OCI-LY7 (cell line): ENCODE results near the gene SCN1B. TPM values are rescaled to one million over a fixed set of nuclear protein-coding genes. Genes with fewer than 3 reads are reported as not detected.

ENCODE experiments used
- BruUV-seq: library from RNA; stranded (reverse); fragments of 400-500 nt; replicated peaks from 2 replicates; lab custom pipeline; 2021; lab: Mats Ljungman, UMichigan
- CTCF ChIA-PET: fragments of 300-600 bp; sonication (Branson Sonifier 250); formaldehyde crosslinking; loops from one replicate; lab custom pipeline; 2022; ENCODE audit warnings: antibody characterized with exemption; ENCODE audit not compliant: unreplicated experiment; lab: Charles Lee
- POLR2A ChIA-PET: fragments of 300-600 bp; sonication (Branson Sonifier 250); formaldehyde crosslinking; loops from one replicate; lab custom pipeline; 2022; ENCODE audit warnings: antibody characterized with exemption; lab: Charles Lee
- DNase-seq: peaks from one replicate; pipeline ENCODE4 v3.0.0-alpha.2; 2015; ENCODE audit warnings: low spot score
- H2AFZ ChIP-seq: fragments of 200-600 bp; sonication (generic), shearing (Covaris generic); 2 replicates; pipeline ENCODE4 v1.6.1; 2014; ENCODE audit warnings: mild to moderate bottlenecking, antibody characterized with exemption, low read length, moderate library complexity
- H3K27ac ChIP-seq: fragments of 200-600 bp; sonication (generic); 2 replicates; pipeline ENCODE4 v1.5.1; 2014; ENCODE audit warnings: mixed run types, low read depth, mild to moderate bottlenecking, moderate library complexity, low read length, inconsistent platforms; ENCODE audit not compliant: poor library complexity, severe bottlenecking
- H3K36me3 ChIP-seq: fragments of 200-600 bp; sonication (generic); 2 replicates; pipeline ENCODE4 v1.6.1; 2014; ENCODE audit warnings: mild to moderate bottlenecking, antibody characterized with exemption, low read length, moderate library complexity, mixed read lengths; ENCODE audit not compliant: insufficient read depth
- H3K4me1 ChIP-seq: fragments of 200-600 bp; sonication (generic); 2 replicates; pipeline ENCODE4 v1.5.1; 2014; ENCODE audit warnings: mild to moderate bottlenecking, low read length; ENCODE audit not compliant: insufficient read depth, poor library complexity, severe bottlenecking
- H3K4me2 ChIP-seq: fragments of 200-600 bp; sonication (generic); 2 replicates; pipeline ENCODE4 v1.6.1; 2014; ENCODE audit warnings: mild to moderate bottlenecking, low read length
- H3K4me3 ChIP-seq: fragments of 200-600 bp; sonication (generic); 2 replicates; pipeline ENCODE4 v1.5.1; 2014; ENCODE audit warnings: mild to moderate bottlenecking, low read depth, low read length; ENCODE audit not compliant: poor library complexity, severe bottlenecking
- H3K79me2 ChIP-seq: fragments of 200-600 bp; sonication (generic); 2 replicates; pipeline ENCODE4 v1.6.1; 2016; ENCODE audit warnings: low read depth, mild to moderate bottlenecking, low read length, moderate library complexity, mixed read lengths; ENCODE audit not compliant: insufficient read depth
- H3K9me2 ChIP-seq: fragments of 200-600 bp; sonication (generic); 2 replicates; pipeline ENCODE4 v1.6.1; 2016; ENCODE audit warnings: mild to moderate bottlenecking, low read length, mixed read lengths; ENCODE audit not compliant: insufficient read depth
- H3K9me3 ChIP-seq: fragments of 200-600 bp; sonication (generic); 2 replicates; pipeline ENCODE4 v1.6.1; 2014; ENCODE audit warnings: mild to moderate bottlenecking, mixed run types, low read length, mixed read lengths
- H4K20me1 ChIP-seq: fragments of 200-600 bp; sonication (generic); 2 replicates; pipeline ENCODE4 v1.6.1; 2014; ENCODE audit warnings: mild to moderate bottlenecking, antibody characterized with exemption, low read length, moderate library complexity, mixed read lengths; ENCODE audit not compliant: insufficient read depth
- EZH2phosphoT487 ChIP-seq: fragments of 200-600 bp; sonication (generic); IDR thresholded peaks from 2 replicates; pipeline ENCODE4 v1.6.1; 2018; ENCODE audit warnings: low read depth, borderline replicate concordance, mild to moderate bottlenecking, mixed run types, antibody characterized with exemption, low read length, moderate library complexity, mixed read lengths
- intact Hi-C: fragments of 100-400 bp; cut with micrococcal nuclease; formaldehyde crosslinking; loops from one replicate; pipeline ENCODE4 v1.10.0; 2022; ENCODE audit not compliant: unreplicated experiment
- total RNA-seq, 2 experiments: library from RNA; depleted of rRNA in 1 of 2; stranded (reverse); fragments of >200 nt in 1 of 2; shearing (Covaris generic) in 1 of 2; gene quantifications; 2 replicates each; pipeline ENCODE4 v1.2.3, GENCODE V29; 2014 to 2022
- TF ChIP-seq, protein P1 (sequence below): fragments of 200-600 bp; sonication (generic); conservative IDR thresholded peaks from 2 replicates; pipeline ENCODE4 v1.5.1; 2014; ENCODE audit warnings: mild to moderate bottlenecking, antibody characterized with exemption, low read length, moderate library complexity, mixed read lengths

Gene SCN1B
- total RNA-seq, 2 experiments from 2014 or later, result 0.41 to 3.1 TPM

DNA sequence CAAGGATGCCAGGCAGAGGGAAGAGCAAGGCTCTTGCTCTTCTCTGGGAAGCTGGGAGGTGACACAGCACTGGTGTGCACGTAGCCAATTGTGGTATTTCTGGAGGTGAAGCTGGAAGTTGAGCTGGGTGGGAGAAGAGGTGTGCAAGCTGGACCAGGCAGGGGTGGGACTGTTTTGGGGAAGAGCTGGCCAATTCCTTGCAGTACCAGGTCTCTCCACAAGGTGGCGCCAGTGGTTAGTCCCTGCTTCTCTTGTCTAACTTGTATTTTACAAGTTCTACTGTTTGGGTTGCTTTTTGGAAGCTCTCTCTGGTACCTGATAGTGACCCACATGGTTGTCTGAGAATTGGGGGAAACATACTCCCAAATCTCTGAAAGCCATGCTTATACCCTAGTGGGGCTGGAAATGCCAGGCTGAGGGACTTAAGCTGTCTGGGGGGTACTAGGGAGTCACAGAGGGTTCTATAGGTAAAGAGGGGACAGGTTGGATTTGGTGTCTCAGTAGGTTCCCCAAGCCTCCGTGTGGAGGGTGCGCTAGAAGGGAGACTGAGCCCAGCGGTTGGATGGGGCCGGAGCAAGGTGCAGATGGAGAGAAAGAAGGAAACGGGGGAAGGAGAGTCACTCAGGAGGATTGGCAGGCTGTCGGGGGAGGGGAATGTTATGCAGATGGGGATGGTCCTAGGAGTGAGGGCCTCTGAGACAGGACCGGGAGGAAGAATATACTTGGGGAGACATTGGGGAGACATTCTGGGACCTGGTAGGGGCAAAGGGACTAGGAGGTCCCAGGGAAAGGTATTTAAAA, 14.2 kb downstream of the SCN1B start:
- H4K20me1 ChIP-seq, result no peaks in the 10 kb centered on the region
- H3K4me1 ChIP-seq, result peaks cover 11% of the 10 kb centered on the region
- TF ChIP-seq, protein P1, sequence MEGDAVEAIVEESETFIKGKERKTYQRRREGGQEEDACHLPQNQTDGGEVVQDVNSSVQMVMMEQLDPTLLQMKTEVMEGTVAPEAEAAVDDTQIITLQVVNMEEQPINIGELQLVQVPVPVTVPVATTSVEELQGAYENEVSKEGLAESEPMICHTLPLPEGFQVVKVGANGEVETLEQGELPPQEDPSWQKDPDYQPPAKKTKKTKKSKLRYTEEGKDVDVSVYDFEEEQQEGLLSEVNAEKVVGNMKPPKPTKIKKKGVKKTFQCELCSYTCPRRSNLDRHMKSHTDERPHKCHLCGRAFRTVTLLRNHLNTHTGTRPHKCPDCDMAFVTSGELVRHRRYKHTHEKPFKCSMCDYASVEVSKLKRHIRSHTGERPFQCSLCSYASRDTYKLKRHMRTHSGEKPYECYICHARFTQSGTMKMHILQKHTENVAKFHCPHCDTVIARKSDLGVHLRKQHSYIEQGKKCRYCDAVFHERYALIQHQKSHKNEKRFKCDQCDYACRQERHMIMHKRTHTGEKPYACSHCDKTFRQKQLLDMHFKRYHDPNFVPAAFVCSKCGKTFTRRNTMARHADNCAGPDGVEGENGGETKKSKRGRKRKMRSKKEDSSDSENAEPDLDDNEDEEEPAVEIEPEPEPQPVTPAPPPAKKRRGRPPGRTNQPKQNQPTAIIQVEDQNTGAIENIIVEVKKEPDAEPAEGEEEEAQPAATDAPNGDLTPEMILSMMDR, result peak; percentile 99
- no peak for TF ChIP-seq EZH2phosphoT487
- H3K27ac ChIP-seq, result no peak overlapping the region
- no peak overlapping the region for H3K4me2 ChIP-seq
- no TSS peak for BruUV-seq
- H2AFZ ChIP-seq, result no peak overlapping the region
- H3K9me3 ChIP-seq, result no peaks in the 10 kb centered on the region
- peak; percentile 56 for DNase-seq
- POLR2A ChIA-PET, result no interaction called here
- H3K4me3 ChIP-seq, result no peak overlapping the region
- H3K9me2 ChIP-seq, result no peaks in the 10 kb centered on the region
- intact Hi-C loops, result loop anchor here (1.0 to 2.0 kb wide), 2 partner anchors 46 to 72 kb away; no protein-coding TSS in a partner anchor
- no peaks in the 10 kb centered on the region for H3K36me3 ChIP-seq
- CTCF ChIA-PET, result interaction anchor here (0.7 to 0.8 kb wide), 2 partner anchors 22 to 97 kb away, joined by 3 read pairs; no protein-coding TSS in a partner anchor
- no peaks in the 10 kb centered on the region for H3K79me2 ChIP-seq

- DNase-seq, result peak; percentile 86
These were observed 15.5 kb downstream of the SCN1B start for GRCh38 chr19:35045667-35046300.

More at GRCh38 chr19:35045667-35046300, 15.5 kb downstream of the SCN1B start:
- BruUV-seq, result no TSS peak
- no peaks in the 10 kb centered on the region for H3K36me3 ChIP-seq
- H3K9me3 ChIP-seq, result no peaks in the 10 kb centered on the region
- no peaks in the 10 kb centered on the region for H3K9me2 ChIP-seq
- CTCF ChIA-PET, result interaction anchor here (1.0 to 1.2 kb wide), 2 partner anchors 21 to 22 kb away, joined by 3 read pairs; no protein-coding TSS in a partner anchor
- H4K20me1 ChIP-seq, result no peaks in the 10 kb centered on the region
- no peak overlapping the region for H3K27ac ChIP-seq
- peak overlapping the region; percentile 93 for H2AFZ ChIP-seq
- peak overlapping the region; percentile 50; the same call in 1 of the 2 replicates for H3K4me2 ChIP-seq
- intact Hi-C loops, result loop anchor here (2.0 kb wide), 1 partner anchor 73 kb away; no protein-coding TSS in a partner anchor
- H3K4me1 ChIP-seq, result peaks cover 11% of the 10 kb centered on the region
- POLR2A ChIA-PET, result interaction anchor here (1.1 kb wide), 1 partner anchor 12 kb away, joined by 4 read pairs; no protein-coding TSS in a partner anchor
- H3K79me2 ChIP-seq, result no peaks in the 10 kb centered on the region
- TF ChIP-seq, protein P1, result peak; percentile 76
- no peak for TF ChIP-seq EZH2phosphoT487
- no peak overlapping the region for H3K4me3 ChIP-seq
